C1 segment of cervical spinal cord (tissue), 14 donors: ENCODE results near the gene MINDY4.
"Not testable (repeated sequence)": the region's sequence is repeated elsewhere in the genome, so short reads cannot be mapped to it uniquely, and the experiment has no call there.

Experiments used
- DNase-seq, 14 donors: peaks; one replicate each; lab custom pipeline; 2025; lab: John Stamatoyannopoulos, UW

The MINDY4 gene

GRCh38 chr7:30831936-30832335 is 60.7 kb downstream of the MINDY4 start:
- no peak for DNase-seq

- not testable (repeated sequence) for DNase-seq
These were observed 62.9 kb downstream of the MINDY4 start for GRCh38 chr7:30834017-30834674.

DNA sequence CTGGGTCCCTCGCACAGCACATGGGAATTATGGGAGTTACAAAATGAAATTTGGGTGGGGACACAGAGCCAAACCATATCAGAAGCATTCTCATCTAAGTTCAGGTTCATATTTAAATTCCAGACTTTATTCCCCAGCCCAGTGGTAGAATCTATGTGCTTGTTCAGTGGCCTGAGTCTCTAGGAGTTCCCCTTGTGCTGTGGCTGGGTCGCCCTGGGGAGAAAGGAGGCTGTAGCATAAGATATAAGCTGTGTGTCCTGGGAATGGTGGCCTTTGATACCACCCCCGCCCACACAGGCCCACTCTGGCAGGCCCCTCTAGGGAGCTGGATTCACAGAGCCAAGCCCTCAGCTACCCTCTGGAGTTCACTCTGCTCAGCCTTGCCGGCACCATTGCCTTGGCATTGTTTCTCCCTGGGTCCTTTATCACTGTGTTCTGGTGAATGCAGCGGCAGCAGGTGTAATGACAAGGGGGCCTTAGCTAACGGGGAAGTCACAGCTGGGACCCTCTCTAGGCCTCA is 64.2 kb downstream of the MINDY4 start:
- no peak for DNase-seq

DNA sequence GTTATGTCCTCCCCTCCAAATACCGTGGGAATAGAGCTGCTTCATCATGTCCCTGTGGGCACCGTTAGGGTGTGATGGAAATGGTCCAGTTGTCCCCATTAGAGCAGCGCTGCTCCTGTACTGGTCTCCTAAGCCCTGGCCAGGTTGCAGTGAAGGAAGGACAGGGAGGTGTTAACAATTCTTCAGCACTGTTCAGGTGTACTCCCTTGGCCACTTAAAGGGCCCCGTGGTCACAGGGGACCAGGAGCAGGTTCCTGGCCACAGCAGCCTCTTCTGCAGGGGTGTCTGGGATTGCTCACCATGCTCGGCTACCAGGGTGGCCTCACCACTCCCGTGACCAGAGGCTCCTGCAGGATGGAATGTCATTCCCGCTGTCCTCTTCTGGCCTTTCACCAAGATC is 65.8 kb downstream of the MINDY4 start:
- no peak for DNase-seq

GRCh38 chr7:30837581-30837980 is 66.4 kb downstream of the MINDY4 start:
- DNase-seq = no peak

GRCh38 chr7:30838008-30838407 is 66.8 kb downstream of the MINDY4 start:
- DNase-seq = no peak

DNA sequence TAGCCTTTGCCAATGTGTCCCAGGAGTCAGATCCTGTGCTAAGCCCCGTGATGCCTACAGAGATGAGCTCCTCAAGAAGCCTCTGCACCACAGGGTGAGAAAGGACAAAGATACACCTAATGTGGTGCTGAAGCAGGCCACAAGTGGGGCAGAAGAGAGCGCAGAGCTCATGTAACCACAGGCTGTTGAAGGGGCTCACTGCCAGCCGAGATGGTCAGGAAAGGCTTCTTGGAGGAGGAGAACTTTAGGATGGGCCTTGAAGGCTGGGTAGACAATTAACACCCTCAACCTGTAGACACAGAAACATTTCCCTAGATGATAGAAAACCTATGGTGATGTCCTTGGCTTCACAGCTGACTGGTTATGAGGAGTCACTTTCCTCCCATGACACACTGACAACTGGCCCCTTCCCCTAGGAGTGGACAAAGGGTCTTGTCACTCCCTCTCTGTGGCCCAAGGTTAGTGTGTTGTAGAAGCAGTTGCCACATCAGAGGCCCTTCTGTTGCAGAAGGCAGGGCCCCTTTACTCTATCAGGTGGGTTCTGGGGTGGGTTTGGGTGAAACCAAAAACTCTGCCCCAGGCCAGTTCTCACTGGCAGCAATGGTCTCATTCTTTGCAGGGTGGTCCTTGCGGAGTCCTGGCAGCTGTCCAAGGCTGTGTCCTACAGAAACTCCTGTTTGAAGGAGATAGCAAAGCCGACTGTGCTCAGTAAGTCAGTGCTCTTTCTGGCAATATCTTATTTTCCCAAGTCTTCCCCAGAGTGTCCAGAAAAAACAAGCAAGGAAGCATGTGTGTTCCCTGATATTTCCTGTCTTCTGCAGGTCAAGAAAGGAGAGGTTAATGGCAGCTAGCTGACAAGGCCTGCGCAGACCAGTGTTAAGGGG is 69.2 kb downstream of the MINDY4 start:
- DNase-seq = no peak

- DNase-seq = no peak
These were observed 70.0 kb downstream of the MINDY4 start for GRCh38 chr7:30841025-30841735.

DNA sequence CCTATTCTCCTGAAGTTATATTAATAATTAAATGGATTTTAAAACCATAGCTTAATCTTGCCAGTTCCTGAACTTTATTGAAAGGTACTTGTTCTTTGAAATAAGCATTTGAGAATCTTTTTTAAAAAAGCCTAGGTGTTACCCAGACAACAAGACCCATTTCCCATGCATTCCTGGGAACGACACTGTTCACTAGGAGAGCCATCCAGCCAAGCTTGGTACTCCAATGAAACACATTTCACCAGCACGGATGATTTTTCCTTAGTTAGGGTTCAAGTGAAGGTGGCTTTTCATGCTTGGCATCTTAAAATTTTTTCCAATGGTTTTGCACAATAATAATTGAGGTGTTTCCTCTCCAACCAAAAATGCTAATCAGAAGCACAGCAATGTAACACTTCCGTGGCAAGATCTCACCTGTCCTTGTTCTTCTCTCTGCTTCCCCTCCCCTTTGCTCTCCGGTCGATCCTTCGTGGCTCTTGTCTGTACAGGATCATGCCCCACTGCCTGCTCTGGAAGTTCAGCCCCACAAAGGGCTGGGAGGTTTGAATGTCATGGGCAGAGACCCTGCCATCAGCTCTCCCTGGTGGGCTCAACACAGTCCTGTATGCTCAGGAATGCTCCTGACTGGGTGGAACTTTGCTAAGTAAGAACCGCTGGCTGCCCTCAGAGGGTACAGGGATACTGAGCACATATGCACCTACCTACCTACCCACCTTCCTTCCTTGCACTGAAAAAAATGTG is 70.8 kb downstream of the MINDY4 start:
- DNase-seq = peak in 2 of 14 donors; percentile 10 to 21

GRCh38 chr7:30842542-30843451 is 71.6 kb downstream of the MINDY4 start:
- DNase-seq = peak in 5 of 14 donors; percentile 21 to 72 (median 39)

- DNase-seq = no peak
These were observed 72.7 kb downstream of the MINDY4 start for GRCh38 chr7:30843741-30844482.

DNA sequence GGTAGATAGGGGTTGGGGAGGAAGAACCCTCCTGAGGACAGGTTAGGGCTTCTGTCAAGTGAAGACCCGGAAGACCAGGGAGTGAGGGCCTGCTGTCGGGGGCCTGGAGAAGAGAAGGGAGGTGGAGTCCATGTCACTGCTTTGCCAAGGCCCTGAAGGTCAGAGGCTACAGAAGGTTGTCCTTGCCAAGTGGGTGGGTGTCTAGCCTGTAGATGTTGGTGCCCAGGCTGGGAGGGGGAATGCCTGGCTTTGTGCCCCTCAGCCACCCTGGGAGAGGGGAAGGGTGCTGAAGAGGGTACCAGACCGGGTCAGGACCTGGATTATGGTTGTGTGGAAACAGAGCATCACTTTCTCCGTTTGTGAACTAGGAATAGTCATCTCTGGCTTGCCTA is 73.3 kb downstream of the MINDY4 start:
- DNase-seq = no peak

- DNase-seq = no peak
These were observed 73.7 kb downstream of the MINDY4 start for GRCh38 chr7:30844916-30845315.

DNA sequence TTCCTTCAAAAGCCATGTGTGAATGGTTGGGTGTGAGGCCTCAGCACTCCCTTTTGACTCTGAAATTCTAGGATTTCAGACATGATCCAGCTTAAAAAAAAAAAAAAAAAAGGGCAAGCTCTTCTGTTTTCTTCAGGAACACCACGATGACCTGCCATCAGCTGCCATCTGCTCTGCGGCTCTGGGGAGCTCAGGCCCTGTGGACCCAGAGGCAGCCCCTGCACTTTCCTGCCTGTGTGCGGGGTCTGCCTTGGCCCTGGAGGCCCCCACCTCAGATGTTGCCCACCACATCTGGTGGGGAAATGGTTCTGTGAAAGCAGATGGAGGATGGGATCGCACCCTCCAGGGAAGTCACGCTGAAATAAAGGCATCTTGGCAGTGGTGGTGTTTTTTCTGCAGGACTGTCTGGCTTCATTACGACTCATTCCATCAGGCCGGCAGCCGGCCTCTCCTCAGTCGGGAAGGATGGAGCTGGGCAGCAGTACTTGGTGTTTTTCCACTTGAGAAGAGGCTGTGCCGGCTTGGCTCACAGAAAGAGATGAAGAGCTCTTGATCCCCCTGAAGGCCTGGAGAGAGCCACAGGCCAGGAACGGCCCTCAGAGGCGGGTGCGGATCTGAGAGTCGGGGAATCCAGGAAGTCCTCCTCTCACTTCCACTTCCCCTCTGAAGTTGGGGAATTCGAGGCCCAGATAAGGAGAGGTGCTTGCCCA is 74.4 kb downstream of the MINDY4 start:
- DNase-seq = peak in 8 of 14 donors; percentile 7 to 98 (median 32)

GRCh38 chr7:30846378-30846777 is 75.2 kb downstream of the MINDY4 start:
- DNase-seq = peak in 1 of 14 donors; percentile 48

DNA sequence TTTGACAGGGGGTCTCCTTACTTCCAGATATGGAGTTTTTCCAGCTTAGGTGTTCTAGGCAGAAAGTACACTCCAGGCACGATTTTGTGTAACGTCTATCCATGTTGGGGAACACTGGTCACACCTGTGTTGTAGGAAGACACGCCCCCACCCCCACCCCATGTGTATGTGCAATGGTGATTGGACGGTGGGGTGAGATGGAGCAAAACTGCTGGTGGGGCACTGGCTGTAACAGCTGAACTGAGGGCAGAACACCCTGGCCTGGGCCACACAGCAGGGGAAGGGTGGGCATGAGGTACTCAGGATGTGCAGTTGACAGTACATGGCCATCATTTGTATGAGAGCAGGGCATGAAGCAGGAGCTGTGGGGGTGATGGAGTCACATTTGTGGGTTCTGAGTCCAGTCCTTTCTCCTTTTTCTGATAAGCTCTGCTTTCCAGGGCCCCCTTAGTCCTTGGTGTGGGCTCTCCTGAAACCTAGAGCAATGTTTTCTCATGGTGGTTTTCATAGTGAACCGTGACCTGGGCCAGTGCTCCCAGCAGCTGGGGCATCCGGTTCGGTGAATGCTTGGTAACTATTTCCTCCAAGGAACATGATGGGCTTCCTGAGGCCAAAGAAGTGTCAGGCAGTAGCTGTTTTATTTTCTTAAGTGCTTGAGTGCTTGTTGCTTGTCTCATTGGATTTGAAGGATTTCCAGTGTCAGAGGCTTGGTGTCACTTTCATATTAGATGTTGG is 77.1 kb downstream of the MINDY4 start:
- DNase-seq = no peak

DNA sequence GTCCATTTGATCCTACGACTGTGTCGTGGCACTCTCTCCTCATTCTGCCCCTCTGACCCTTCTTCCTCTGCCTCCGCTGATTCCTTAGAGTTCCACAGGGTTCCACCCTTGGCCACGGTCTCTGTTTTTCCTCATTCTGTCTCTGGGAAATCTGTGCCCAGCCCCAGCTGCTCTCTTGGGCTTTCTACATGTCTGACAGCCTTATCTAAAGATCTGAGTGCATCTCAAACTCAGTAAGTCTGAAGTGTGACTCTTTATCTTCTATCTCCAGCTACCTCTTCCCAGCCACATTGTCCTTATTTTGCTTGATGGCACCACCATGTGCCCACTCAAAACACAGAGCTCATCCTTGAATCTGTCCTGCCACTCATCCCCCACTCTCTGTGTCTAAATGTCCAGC is 78.3 kb downstream of the MINDY4 start:
- no peak for DNase-seq

DNA sequence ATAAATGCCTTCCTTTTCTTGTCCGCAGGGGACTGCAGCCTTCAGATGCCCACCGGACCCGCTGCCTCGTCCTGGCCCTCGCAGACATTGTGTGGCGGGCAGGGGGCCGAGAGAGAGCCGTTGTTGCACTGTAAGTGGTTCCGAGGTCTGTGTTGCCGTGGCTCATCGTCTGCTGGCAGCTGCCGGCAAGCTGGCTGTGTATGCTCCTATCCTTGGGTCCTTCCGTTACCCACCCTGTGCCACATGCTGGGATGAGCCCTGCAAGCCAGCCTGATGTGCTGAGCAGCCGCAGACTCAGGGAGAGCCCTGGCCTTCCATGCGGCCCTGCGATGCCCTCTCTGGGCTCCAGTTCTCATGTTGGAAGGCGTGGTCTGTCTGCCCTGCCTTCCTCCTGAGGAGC is 79.2 kb downstream of the MINDY4 start:
- DNase-seq = no peak
